CD4-positive, alpha-beta T cell treated with Interleukin-6 at 100 ng/mL for 8 hours (primary cell): ENCODE data around the gene EMILIN2.
"Not testable (repeated sequence)": the region's sequence is repeated elsewhere in the genome, so short reads cannot be mapped to it uniquely, and the experiment has no call there.

Source experiments
- DNase-seq: peaks from one replicate; pipeline ENCODE4 v3.0.0-alpha.2; 2020; ENCODE audit warnings: mixed read lengths, low spot score

EMILIN2 gene

DNA sequence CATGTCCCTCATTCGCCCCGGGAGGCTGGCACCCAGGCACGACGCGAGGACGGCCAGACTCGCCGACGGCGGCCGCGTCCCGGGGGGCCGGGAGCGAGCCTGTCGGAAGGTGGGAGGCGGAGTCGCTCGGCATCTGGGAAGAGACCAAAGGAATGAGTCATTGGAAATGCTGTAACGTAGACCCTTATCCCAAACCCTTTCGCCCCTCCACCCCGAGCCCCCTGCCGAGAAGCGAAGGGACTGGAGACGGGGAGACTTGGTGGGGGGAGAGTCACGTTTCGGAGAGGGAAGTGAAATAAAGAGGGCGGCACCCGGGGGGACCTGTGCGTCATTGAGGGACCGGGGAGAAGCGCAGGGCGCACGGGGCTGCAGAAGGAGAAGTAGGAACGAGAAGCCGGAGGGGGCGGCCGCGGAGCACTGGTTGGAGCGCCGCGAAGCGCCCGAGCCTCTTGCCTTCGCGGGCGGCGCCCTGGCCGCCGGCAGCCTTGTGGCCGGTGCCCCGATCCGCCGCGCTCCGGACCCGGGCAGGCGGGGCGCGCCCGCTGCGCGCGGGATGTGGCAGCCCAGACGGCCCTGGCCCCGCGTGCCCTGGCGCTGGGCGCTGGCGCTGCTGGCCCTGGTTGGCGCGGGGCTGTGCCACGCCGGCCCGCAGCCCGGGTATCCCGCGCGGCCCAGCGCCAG is at the start of gene EMILIN2:
TSS of gene EMILIN2 (plus strand) at position 371 of the 681 bp plus-strand sequence. CDS start at position 554, 183 bp downstream.
- DNase-seq, result peak; percentile 14

DNA sequence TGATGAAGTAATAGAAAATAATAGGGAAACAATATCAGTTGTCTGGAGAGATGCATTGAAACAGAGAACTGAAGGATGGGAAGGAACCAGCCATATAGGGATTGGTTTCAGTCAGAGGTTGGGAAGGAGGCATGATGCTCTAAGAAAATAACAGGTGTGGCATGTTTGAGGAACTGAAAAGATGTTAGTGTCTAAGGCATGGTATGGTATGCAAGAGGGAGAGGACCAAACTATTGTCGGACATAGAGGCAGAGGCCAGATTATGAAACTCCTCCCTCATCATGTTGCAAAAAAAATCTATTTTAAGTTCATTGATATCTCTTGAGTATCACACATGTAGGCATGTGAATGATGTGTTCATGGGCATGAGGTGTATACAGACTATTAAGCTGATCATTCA is 48.9 kb upstream of the EMILIN2 start:
- DNase-seq, result no peak

DNA sequence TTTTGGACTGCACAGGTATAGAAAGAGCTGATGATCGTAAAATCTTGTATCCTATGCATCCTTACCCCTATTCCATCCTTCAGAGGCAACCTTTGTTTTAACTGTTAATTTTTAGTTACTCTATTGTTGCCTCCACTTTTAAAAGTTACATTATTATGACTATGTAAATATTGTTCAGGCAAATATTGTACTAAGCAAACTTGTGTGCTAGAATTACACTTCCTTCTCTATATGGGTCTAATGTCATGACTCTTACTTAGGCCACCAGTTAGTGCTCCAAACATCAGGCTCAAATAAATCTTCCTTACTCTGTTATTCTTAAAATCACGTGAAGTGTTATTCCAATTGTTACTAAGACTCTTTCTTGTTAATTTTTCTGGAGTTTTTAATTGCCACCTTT is 47.4 kb upstream of the EMILIN2 start:
- no peak for DNase-seq

DNA sequence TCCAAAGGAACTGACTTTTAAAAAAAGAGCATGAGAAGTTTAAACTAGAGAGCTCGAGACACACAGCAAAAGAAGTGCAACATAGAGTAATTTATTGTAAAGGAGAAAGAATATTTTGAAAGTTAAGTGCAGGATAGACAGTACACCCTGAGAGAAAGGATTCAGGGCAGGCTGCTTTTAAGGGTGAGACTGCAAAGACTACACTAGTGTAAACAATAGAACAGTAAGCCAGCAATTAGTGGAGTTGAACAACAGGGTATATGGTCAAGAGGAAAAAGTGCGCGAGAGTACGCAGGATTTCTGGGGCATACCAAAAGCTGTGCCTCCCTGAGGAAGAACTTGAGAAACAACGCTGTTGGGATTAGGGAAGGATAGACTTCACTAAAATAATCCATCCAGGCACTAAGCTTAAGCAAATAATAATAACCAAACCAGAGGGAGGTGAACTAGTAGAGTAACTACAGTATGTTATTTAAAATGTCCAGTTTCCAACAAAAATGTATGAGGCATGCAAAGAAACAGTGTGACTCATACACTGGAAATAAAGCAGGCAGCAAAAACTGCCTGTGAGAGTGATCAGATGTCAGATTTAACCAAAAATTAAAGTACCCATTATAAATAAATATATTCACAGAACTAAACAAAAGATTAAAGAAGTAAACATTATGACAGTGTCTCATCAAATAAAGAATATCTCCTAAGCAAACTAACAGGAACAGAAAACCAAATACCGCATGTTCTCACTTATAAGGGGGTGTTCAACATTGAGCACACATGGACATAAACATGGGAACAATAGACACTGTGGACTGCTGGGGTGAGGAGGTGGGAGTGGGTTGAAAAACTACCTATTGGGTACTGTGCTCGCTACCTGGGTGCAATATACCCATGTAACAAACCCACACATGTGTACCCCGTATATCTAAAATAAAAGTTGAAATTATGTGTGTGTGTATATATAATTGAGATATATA is 40.5 kb upstream of the EMILIN2 start:
- DNase-seq, result no peak

DNA sequence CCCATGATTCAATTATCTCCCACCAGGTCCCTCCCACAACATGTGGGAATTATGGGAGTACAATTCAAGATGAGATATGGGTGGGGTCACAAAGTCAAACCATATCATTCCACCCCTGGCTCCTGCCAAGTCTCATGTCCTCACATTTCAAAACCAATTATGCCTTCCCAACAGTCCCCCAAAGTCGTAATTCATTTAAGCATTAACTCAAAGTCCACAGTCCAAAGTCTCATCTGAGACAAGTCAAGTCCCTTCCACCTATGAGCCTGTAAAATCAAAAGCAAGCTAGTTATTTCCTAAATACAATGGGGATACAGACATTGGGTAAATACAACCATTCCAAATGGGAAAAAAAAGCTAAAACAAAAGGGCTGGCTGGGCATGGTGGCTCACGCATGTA is 38.2 kb upstream of the EMILIN2 start:
- DNase-seq, result not testable (repeated sequence)

DNA sequence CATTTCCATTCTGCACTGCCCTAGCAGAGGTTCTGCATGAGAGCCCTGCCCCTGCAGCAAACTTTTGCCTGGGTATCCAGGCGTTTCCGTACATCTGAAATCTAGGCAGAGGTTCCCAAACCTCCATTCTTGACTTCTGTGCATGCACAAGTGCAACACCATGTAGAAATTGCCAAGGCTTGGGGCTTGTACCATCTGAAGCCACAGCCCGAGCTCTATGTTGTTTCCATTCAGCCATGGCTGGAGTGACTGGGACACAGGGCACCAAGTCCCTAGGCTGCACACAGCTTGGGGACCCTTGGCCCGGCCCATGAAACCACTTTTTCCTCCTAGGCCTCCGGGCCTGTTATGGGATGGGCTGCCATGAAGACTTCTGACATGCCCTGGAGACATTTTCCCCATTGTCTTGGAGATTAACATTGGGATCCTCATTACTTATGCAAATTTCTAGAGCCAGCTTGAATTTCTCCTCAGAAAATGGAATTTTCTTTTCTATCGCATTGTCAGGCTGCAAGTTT is 37.1 kb upstream of the EMILIN2 start:
- DNase-seq, result not testable (repeated sequence)

DNA sequence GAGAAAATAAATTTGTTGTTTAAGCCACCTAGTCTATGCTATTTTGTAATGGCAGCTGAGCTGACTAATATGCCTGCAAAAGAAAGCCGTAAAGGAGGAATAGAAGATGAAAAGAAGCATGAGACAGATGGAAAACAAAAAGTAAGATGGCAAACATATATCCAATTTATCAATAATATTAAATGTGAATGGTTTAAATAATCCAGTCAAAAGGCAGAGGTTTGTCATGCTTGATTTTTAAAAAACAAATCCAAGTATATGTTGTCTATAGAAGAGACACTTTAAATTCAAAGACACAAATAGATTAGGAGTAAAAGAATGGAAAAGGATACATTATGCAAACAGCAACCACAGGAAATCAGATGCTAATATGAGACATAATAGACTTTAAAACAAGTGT is 35.4 kb upstream of the EMILIN2 start:
- DNase-seq, result no peak

DNA sequence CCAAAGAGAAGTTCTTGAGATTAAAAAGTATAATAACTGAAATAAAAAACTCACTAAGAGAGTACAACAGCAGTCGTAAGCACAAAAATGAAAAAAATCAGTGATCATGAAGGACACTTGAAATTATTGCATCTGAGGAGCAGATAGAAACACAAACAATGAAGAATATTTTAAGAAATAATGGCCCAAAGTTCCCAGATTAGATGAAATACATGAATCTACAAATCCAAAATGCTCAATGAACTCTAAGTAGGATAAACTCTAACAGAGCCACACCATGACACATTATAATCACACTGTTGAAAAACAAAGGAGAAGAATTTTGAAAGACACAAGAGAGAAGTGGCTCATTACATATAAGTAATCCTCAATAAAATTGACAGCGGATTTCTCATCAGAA is 31.9 kb upstream of the EMILIN2 start:
- DNase-seq, result no peak

DNA sequence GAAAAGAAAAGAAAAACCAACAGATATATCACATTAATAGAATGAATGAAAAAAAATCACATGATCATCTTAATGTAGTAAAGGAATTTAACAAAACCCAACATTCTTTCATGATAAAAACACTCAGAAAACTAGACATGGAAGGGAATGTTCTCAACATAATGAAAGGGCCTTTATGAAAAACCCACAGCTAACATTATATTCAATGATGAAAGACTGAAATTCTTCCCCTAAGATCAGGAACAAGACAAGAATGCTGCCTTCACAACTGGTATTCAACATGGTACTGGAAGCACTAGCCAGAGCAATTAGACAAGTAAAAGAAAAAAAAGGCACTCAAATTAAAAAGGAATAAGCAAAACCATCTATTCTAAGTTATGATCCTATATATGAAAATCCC is 28.5 kb upstream of the EMILIN2 start:
- no peak for DNase-seq

DNA sequence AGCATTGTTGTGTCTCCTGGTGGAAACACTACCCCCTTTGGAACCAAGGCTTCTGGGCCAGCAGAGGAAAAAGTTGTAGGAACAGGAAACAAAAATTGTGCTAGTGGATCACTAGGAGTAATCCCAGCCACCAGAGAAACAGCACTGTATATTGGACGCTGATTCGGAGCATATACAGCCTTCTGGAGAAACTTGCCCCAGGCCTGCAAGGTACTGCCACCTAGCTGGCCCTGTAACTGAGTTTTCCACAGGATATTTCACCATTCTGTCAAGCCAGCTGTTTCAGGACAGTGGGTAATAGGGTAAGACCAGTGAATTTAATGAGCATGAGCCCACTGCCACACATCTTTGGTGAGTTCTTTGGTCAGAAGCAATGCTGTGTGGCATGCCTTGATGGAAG is 25.1 kb upstream of the EMILIN2 start:
- no peak for DNase-seq

DNA sequence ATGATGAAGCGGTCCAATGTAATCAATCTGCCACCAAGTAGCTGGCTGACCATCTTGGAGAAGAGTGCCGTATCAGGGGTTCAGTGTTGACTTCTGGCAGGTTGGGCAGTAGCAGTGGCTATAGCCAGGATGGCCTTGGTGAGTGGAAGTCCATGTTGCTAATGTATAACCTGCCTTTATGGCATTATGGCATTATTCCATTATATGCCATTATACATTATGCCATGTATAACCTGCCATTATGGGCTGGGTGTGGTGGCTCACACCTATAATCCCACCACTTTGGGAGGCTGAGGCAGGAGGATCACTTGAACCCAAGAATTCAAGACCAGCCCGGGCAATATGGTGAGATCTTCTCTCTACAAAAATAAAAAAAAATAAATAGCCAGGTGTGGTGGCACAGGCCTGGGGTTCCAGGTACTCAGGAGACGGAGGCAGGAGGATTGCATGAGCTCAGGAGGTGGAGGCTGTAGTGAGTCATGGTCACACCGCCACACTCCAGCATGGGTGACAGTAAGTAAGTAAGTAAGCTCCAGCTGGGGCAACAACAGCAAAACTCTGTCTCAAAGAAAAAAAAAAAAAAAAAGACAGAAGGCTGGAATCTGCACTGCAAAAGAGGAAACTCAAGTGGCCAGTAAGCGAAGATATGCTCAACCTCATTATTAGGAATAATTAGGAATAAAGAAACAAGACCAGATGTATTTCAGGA is 24.4 kb upstream of the EMILIN2 start:
- DNase-seq, result no peak

DNA sequence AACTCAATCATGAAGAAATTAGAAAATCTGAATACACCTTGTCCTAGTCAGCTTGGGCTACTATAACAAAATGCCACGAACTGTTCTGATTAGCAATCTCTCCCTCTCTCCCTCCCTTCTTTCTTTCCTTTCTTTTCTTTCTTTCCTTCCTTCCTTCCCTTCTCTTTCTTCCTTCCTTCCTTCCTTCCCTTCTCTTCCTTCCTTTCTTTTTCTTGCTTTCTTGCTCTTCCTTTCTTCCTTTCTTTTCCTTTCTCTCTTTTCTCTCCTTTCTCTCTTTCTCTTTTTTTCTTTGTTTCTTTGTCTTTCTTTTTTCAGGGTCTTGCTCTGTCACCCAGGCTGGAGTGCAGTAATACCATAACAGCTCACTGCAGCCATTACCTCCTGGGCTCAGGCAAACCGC is 23.6 kb upstream of the EMILIN2 start:
- DNase-seq, result no peak

DNA sequence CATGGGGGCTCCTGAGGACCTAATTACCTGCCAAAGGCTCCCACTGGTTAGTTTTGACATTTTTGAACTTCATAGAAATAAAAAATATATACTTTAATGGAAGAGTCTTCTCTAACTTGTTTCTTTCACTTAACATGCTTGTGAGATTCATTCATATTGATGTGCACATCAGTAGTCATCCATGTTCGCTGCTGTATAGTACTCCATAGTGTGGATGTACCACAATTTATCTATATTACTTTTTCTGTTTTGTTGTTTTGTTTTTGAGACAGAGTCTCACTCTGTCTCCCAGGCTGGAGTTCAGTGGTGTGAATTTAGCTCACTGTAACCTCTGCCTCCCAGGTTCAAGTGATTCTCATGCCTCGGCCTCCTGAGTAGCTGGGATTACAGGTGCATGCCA is 22.8 kb upstream of the EMILIN2 start:
- DNase-seq, result no peak

DNA sequence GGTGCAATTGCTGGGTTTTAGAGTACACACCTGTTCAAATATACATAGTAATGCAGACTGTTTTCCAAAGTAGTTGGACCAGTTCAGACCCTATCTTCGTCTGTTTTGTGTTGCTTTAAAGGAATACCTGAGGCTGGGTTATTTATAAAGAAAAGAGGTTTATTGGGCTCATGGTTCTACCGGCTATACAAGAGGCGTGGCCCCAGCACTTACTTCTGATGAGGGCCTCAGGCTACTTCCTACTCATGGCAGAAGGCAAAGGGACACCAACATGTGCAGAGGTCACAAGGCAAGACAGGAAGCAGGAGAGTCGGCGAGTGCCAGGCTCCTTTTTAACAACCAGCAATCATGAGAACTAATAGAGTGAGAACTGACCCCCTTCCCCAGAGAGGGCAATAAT is 21.9 kb upstream of the EMILIN2 start:
- no peak for DNase-seq

DNA sequence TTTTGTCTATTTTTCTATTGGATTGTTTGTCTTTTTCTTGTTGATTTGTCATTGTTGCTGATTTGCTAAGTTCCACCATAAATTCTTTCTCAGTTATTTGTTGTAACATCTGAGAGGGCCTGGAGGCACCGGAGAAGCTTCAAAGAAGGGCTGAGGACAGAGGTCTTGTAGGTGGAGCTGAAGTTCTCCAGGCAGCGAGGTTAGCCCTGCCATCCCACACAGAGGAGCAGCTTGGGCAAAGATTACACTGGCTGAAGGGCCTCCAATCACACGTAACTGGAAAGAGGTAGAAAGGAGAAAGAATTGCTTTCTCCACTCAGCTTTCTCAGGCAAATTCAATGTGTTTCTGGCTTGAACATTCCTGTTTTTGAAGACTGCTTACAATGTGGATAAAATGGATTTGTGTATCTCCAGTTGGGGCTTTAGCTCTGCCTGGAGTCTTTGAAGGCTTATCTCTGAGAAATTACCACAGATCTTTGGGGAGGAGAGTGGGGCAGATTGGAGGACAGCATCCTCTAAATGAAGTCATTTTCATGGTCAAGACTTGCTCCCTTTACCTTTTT is 21.1 kb upstream of the EMILIN2 start:
- no peak for DNase-seq

DNA sequence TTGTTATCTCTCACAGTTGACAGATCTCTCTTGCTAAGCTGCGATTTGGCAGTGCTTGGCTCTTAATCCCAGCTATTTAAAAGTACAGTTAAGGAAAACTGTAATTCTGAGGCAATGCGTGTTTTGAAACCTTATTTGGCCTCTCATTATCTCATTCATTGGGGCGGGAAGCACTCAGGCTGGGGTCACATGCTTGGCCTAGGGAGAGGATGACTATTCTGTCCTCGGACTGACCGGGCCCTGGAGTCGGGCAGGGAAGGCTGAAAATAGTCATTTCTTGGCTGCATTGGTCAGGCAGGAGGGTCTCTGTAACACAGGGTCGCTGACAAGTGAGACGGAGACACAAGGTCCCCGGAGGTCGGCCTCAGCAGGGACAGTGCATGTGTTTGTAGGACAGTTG is 20.2 kb upstream of the EMILIN2 start:
- DNase-seq, result no peak

DNA sequence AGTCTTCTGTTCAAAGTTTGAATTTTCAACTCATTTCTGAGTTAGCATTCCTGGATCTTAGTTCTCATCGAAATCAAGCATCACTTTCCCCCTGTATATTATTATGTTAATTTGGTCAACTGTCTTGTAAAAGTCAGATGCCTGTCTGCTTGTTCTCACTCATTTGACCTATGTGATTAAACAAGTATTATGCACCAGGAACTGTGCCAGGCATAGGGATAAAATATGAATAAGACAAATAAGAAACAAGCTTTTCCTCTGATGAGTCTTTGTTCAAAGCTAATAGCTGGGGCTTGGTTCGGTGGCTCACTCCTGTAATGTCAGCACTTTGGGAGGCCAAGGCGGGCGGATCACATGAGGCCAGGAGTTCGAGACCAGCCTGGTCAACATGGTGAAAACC is 19.7 kb upstream of the EMILIN2 start:
- no peak for DNase-seq

DNA sequence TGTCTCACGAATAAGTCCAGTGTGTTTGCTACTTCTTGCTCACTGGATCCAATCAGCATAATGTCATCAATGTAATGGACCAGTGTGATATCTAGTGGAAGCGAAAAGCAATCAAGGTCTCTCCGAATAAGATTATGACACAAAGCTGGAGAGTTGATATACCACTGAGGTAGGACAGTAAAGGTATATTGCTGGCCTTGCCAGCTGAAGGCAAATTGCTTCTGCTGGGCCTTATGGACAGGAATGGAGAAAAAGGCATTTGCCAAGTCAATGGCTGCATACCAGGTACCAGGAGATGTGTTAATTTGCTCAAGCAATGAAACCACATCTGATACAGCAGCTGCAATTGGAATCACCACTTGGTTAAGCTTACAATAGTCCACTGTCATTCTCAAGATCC is 10.7 kb upstream of the EMILIN2 start:
- DNase-seq, result not testable (repeated sequence)

DNA sequence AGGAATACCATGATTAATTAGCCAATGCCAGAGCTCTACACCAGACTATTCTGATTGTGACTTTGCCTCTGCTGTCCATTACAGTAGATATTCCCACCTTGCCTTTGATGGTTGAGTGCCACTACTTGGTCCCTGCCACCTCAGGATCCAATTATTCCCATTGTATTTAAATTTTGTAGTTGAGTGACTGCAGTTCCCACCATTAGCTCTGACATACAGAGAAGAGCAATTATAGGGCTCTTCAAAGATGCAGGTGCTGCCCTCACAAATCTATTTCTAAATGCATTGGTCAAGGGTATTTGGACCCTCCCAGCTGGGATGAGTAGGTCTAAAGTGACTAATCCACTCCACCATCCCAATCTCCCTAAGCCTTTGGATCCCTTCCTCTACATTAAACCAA is 9.5 kb upstream of the EMILIN2 start:
- DNase-seq, result not testable (repeated sequence)

DNA sequence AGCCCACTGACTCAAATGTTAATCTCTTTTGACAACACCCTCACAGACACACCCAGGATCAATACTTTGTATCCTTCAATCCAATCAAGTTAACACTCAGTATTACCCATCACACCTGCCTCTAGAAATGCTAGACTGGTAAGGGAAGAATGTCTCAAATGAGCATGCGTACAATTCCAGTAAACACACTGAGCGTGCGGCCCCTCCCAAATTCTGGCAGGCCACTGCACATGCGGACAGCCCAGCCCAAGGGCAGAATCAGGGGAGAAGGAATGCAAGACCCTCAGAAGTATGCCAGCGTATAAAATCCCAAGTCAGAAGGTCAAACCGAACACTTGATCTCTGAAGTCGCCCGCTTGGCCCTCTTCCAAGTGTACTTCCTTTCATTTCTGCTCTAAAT is 7.6 kb upstream of the EMILIN2 start:
- no peak for DNase-seq

DNA sequence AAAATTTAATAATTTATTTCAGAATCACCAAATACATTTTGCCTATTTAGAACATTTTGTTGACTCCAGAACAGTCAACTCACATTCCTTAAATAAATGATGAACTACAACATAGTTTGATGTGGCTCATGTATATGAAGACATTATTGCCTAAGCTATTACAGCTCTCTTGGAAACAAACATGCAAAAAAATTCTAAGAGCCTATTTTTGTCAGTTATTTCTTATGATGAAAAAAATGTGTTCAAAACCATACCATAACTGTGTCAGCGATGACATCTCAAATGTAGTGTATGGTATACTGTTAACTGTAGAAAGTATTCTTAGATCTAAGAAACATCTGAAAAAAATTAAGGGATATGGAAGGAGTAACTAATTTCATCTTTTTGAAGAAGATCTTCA is 6.3 kb upstream of the EMILIN2 start:
- DNase-seq, result no peak

DNA sequence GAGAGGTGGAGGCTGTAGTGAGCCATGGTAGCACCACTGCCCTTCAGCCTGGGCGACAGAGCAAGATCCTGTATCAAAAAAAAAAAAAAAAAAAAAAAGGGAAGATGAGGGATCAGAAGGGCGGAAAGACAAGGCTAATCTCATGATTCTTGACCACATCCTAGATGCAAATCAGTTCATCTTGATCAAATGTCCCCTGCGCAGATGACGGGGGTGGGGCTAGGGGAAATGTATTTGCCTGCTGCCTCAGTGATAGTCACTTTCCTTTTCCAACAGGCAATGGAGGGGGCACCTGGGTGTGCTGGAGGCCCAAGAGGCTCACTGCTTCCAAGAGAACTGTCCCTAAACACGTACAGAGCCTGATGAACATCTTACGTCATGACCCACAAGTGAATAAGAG is 3.7 kb upstream of the EMILIN2 start:
- DNase-seq, result no peak
